EL (cell line): Measurements from ENCODE around the gene SNRNP25.

Experiments used
- DNase-seq: peaks from one replicate; pipeline ENCODE4 v3.0.0-alpha.2; 2016

Gene SNRNP25

DNA sequence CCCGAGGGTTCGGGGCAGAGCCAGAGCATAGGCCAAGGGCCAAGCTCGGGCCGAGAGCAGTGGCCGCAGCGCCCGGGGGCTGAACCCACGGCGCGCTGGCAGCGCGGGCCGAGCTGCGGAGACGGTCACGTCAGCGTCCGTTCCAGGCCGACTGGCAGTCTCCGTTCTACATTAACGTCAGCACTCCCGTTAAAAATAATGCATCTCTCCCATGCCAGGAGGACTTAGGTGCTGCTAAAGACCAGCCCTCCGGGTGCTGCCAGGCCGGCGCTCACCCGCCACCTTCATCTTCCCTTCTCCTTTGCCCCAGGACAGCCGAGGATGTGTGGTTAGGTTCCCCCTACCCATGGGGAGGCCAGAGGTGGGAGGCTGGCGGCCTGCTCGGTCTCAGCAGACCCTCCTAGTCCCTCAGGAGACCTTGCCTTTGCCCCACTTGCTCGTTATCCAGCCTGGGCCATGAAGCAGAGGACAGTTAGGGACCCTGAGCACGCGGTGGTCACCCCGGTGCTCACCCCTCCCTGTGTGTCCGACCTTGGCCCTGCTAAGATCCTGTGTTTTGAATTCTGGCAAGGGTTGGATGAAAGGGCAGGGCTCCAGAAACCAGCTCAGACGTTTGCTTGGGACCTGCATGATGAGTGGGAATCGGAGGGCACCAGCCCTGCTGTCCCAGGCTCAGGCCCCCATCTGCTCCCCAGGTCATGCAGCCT, 25.0 kb downstream of the SNRNP25 start:
- DNase-seq: peak; percentile 32

DNA sequence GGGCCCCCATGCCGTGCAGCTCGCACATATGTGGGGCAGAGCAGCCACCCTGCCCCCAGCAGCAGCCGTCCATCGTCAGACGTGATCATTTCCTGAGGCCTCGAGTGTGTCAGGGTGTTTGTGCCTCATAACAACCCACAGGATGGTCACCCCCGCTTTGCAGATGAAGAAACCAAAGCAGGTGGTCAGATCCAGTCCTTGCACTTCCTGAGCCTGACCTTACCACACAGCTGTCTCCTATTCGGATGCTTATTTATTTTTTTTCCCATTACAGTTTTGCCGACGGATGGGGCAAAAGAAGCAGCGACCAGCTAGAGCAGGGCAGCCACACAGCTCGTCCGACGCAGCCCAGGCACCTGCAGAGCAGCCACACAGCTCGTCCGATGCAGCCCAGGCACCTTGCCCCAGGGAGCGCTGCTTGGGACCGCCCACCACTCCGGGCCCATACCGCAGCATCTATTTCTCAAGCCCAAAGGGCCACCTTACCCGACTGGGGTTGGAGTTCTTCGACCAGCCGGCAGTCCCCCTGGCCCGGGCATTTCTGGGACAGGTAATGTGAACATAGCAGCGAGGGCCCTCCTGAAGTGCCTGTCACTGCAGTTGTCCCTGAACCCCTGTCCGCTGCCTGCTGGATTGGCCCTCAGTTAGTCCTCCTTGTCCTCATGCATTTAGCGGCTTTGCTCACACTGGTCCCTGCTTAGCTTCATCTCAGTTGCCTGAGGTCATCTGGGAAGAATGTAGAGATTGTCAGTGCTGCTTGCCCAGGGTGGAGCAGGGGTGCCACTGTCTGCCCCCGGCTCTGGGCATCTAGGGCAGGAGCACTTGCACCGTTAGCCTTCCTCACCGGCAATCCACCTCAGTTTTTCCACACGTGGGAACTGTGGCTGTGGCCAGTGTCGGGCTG, 25.8 kb downstream of the SNRNP25 start:
- DNase-seq: peak; percentile 34

DNA sequence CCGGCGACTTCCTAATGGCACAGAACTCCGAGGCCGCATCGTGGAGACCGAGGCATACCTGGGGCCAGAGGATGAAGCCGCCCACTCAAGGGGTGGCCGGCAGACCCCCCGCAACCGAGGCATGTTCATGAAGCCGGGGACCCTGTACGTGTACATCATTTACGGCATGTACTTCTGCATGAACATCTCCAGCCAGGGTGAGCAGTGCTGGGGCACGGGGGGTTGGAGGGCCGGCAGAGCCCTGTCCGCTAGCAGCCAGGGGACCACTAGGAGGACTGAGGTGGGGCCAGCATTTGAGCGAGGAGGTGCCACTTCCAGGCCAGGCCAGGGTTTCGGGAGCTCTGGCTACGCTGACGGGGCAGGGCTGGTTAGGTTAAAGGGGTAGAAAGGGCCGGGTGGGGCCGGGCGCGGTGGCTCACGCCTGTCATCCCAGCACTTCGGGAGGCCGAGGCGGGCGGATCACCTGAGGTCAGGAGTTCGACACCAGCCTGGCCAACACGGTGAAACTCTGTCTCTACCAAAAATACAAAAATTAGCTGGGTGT, 29.5 kb downstream of the SNRNP25 start:
- DNase-seq: no peak

DNA sequence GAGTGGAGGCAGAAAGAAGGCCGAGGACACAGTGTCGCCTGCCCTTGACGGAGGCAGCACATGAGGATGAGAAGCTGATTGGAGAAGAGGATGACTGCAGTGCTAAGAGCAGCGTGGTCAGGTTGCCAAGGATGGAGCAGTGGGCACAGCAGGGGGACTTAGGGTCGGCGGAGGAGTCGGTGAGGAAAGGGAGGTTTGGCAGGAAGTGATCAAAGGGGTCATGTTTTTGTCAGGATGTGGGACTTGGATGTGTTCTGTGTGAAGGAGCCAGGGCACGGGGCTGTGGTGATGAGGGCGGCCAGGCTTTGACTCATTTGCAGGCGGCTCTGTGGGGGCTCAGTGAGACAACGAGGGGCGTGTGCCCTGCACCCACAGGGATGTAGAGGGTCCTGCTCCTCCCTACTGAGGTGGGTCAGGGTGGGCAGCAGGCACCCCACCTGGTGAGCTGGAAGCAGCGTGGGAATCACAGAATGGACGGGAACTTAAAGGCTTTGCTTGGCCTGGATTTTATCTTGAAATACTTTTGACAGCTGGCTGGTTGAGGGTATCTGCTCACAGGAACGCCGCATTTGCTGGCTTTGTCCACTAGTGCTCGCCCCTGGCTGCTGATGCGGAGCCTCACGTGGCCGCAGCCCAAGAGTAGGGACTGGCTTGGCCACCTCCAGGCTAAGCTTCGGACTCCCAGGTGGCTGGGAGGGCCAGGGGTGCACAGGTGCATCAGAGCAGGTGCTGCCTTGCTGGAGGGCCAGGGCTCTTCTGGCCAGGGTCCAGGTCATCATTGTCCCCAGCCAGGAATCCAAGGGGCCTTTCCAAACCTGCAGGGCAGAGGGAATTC, 30.4 kb downstream of the SNRNP25 start:
- DNase-seq: peak; percentile 31

DNA sequence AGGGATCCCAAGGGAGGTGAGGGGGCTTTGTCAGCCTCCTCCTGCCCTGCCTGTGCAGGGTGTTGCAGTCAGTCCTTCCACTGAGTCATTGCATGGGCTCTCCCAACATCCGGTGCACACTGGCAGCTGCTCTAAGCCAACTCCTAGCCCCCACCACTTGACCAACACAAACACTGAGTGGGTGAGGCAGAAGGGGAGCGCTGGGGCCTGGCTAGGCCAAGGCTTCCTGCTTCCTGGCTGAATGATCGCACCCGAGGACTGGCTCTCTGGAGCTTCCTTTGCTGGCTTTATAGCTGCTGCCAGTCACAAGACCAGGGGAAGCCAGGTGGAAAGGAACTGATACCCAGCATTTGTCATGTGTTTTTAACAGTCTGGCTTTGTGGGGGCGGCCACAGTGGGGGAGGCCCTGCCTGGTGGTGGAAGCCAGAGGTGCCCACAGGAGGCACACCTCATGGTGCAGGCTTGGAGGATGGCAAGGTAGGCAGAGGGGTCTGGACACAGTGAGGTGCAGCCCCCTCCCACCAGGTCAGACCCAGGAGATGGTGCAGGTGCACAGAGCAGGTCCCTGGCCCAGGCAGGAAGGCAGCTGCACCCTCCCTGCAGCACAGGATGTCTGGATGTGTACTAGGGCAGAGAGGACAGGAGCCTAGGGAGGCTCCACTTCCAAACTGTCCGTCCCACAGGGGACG, 31.2 kb downstream of the SNRNP25 start:
- peak; percentile 96 for DNase-seq

DNA sequence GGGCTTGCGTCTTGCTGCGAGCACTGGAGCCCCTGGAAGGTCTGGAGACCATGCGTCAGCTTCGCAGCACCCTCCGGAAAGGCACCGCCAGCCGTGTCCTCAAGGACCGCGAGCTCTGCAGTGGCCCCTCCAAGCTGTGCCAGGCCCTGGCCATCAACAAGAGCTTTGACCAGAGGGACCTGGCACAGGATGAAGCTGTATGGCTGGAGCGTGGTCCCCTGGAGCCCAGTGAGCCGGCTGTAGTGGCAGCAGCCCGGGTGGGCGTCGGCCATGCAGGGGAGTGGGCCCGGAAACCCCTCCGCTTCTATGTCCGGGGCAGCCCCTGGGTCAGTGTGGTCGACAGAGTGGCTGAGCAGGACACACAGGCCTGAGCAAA, 31.8 kb downstream of the SNRNP25 start:
- DNase-seq: no peak

DNA sequence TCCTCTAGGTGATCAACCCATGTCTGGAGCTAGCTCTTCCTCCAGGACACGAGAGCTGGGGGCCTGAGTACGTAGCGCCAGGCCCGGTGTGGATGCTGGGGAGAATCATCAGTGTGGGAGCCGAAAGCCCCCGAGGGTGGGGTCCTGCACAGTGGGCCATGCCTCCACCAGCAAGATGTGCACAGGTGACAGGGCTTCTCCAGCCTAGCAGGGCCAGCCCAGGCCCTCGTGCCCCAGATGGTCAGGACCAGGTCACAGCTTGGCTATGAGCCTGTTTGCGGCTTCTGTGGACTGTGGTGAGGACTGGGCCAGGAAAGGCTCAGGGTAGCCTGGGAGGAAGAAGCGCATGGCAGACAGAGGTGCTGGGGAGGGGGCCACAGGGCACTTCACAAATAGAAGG, 32.2 kb downstream of the SNRNP25 start:
- no peak for DNase-seq

DNA sequence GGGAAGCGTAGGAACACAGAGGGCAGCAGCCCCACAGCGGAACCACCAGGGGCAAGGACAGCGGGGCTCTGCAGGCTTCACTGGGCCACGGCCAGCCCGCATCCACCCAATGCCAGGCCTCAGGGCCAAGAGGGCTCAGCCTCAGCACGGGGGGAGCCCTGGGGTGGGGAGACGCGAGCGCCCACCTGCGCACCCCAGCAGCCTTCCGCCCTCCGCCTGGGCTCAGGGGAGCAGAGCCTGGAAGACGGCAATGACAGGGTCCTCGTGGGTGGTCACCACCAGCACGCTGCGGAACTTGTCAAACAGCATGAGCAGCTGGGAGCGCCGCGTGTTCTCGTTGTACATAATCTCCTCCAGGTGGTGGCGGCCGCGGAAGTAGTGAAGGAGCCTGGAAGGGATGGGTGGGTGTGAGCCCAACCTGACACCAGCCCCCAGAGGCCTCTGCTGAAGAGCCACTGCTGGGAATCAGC, 32.9 kb downstream of the SNRNP25 start:
- DNase-seq: no peak

DNA sequence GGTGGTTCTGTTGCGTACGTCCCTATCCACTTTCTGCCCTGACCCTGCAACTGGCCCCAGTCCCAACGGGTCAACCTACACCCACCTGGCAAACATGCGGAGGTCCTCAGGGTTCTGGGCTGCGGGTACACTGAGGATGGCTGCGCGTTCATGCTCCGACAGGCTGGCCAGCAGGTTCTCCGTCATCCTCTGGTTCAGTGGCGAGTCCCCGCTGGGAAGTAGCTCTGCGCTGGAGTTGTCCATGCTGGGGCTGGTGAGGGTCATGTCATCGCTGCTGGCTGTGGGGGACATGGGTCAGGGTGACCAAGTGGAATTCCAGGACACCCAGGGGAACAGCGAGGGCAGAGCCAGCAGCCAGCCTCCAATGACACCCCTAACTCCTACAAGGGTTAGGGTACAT, 35.0 kb downstream of the SNRNP25 start:
- no peak for DNase-seq

DNA sequence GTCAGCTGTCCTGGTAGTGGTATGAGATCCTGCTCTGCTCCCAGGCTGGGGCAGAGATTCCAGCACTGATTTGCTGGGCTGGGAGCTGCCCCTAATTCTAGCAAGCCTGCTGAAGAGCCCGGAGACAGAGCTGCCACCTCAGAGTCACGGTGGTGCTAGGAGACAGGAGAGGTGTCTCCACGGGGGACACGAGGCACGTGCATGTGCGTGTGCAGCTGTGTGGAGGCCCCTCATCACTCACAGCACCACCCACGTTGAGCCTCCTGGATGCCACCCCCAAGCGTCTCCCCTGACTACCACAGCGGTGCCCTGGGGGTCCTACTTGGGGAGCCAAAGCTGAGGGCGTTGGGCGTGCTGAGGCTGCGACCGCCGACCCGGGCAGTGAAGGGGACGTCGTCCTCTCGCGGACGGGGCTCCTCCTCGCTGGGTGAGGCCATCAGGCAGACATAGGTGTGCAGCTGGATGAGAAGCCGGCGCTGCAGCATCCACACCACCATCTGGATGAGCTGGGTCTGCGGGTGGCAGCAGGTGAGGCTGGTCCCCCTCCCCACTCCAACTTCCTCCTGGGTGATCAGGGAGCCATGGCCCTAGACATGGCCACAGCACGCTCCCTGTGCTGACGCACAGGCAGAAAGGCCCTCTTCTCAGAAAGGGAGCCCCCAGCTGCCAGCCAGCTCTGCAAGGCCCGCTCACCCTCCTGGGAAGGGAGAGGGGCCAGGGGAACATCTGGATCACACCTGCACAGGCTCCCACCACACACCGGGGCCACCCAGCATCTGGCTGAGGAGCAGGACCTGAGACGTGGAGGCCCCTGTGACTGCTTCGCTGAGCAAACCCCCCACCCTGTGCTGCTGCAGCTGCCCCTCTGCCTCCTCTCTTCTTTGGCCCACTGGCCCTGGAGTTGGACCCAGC, 36.0 kb downstream of the SNRNP25 start:
- DNase-seq: no peak

DNA sequence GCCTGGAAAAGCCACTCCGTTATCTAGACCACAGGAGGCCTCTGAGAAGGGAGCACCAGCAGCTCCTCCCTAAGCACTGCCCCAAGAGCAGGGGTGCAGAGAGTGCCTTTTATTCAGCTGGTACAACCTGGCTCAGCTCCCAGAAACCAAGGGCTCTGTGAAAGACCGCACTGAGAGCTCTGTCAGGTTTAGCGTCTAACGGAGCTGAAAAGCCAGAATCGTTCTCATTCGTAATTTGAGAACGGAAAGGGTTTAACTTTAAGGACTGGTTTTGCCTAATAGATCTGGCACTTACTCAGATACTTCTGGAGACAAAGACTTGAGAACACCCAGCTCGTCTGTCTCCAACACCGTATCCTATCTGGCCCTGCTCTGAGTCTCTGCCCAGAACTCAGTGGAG, 37.9 kb downstream of the SNRNP25 start:
- DNase-seq: no peak

DNA sequence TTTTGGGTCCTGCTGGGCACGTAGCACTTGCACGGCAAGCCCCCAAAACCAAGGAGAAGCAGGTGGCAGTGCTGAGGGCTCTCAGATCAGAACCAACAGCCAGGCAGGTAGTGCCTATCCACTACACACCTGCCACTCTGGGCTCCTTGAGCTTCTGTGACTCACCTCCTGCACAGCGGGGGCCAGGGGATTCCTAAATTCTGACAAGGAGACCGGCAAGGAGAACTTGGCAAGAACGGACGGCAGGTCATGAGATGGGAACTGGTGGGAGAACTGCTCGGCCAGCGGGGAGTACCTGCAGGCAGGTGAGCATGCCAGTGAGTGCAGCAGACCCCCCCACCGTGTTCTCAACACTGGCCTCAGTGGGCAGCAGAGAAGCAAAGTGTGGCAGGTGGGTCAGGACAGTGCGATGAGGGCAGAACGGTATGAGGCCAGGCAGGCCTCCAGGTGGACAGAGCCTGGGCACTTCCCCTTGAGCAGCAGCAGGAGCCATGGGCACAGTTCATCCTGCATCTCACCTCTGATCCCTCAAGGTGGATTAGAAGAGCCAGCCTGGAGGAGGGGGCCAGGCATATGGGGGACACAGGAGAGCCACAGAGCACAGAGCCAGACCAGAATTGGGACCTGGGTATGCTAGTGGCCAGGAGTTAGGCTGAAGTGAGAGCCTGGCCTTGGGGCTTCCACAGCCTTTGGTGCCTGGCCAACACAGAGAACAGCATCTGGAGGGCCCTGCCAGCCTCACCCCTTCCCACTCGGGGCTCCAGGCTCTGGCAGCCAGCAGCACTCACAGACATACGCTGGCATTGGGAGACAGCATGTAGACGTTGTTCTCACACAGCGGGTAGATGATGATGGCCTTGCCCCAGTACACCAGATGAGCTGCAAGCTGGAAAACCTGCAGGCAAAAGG, 39.1 kb downstream of the SNRNP25 start:
- no peak for DNase-seq

DNA sequence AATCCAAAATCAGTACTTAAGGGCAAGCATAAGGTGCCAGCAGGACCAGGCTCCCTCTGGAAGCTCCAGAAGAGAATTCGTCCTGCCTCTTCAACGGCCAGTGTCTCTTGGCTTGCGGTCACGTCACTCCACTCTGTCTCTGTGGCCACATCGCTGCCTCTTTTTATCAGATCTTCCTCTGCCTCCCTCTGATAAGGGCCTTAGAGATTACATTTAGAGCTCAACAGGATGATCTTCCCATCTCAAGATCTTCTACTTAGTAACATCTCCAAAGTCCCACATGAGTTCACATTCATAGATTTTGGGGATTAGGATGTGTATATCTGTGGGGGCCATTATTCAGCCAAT, 41.3 kb downstream of the SNRNP25 start:
- no peak for DNase-seq

DNA sequence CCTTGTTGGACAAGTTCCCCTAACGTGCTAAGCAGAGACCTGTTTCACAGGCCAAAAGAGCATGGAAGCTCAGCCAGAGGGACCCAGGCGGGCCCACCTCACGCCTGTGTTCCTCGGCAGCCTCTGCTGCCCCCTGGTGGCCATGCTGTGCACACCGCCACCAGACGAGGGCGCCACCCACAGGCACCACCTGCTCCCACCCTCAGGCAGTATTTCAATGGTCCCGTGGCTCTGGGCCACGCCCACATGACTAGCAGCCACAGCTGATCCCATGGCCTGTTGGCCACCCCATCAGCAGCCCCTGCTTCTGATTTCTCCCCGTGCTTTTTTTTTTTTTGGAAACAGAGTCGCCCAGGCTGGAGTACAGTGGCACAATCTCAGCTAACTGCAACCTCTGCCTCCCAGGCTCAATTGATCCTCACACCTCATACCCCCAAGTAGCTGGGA, 43.3 kb downstream of the SNRNP25 start:
- peak; percentile 86 for DNase-seq

DNA sequence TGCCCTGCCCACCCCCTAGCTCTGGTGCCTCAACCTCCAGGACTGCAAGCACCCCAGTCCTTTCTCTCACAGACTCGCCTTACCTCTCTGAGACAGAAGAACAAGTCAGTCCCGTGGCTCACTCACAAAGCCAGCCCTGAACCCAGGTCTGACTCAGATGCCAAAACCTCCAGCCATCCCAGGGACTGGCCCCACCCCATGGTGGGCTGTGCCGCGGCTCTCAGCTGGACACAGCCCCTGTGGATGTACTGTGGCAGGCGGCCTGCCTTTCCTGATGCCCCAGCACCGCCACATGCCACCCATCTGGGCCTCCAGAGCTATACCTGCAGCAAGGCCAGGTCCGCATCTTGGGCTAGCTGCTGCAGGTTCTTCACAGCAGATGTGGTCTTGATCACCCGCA, 44.2 kb downstream of the SNRNP25 start:
- peak; percentile 65 for DNase-seq

DNA sequence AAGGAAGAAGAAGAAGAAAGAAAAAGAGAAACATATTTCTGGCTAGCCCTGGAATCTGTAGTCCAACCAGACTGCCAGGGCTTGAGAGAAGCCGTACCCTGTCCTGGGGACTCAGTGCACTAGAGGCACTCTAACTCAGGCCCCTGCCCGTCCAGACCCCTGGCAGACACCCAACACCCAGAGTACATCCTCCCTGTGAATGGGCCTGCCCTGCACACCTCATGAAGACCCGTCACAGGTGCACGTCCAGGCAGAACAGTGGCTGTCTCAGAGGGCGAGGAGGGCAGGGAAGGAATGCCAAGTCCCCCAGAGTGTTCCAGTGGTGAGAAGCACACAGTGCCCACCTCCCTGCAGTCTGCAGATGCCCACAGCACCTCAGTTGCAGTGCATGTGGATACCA, 47.4 kb downstream of the SNRNP25 start:
- DNase-seq: no peak

DNA sequence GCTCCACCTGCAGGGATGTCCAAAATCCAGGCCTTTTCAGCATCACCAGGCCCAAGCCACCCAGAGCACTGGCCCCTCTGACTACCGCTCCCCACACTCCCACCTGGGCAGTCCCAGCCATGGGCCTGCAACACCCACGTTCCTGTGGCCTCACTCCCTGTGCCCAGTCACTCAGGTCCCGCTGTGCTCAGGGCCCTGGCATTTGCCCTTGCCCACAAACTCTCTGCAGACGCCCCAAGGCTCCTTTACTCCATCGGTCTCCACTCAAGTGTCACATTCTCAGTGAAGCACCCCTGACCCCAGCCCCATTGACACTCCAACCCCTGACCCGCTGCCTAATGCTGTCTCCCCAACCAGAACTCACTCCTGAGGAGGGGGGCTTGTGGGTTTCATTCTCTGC, 48.0 kb downstream of the SNRNP25 start:
- DNase-seq: no peak

DNA sequence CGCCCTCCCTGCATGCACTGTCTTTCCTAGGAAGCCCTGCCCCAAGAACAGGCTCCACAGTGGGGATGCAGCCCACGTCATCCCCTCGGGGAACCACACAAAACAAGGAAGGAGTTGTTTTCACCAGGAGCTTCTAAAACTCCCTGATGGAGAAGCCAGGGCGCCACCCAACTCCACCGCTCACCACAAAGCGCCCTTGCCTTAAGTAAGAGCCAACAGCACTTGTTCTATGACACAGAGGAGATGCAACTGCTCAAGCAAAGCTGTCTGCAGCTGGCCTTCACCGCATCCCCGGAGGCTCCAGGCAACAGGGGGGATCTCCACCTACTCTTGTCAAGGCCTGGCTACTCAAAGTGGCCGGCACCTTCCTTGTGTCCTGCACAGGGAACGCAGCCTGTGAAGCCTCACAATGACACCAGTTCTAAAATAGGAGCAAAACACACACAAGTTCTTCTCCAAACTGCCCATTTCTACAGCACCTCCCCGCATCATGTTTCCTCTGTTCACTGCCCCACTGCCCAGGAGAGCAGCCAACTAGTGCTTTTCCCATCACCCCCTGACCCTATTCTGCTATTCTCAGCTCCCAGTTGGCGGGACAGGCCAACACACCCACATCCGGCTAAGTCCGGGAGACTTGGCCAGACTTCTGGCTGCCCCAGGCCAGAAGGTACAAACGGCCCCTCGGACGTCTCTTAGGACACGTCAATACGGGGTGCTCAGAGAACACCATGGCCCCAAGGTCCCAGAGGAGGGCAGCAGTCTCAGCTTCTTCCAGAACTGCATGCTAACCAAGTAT, 48.6 kb downstream of the SNRNP25 start:
- DNase-seq: no peak

DNA sequence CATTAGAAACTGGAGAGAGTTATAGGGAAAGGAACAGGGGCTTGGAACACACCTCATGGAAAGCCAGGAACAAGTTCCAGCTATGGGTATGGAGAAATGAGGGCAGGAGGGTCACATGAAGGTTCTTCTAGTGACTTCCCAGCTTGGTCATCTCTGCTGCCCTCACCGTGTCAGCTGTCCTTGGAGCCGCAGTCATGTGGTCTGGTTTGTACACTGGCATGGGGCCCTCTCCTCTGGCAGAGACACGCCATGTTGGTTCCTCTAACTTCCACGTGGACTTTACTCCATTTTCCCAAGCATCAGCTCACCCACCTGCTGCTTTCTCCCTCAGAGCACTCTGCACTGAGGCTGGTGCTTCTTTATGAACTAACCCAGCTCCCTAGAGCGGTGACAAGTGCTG, 50.7 kb downstream of the SNRNP25 start:
- DNase-seq: no peak
